ENCODE results near the gene CDT1. TPM values are rescaled to one million over a fixed set of nuclear protein-coding genes. Genes with fewer than 3 reads are reported as not detected.
A peak's percentile ranks its signal among the peaks of the same experiment; 100 is the strongest.

Gene CDT1
- total RNA-seq, 1 experiment from 2014 or later = 74.1 TPM

- H3K4me1 Mint-ChIP-seq = peaks cover 33 to 57% of the 10 kb centered on the region in 2 experiments
- no peak overlapping the region for H4K91ac ChIP-seq (ENCODE audit: insufficient read length, low read depth, low read length)
- H3K56ac ChIP-seq (ENCODE audit: insufficient read length, low read depth, low read length) = no peak overlapping the region
- H3K27ac Mint-ChIP-seq = peak overlapping the region in 1 of 3 experiments; percentile 85; a peak in 3 of 7 replicates
- no peak overlapping the region for H2AFZ ChIP-seq (ENCODE audit: low read length)
- no peak overlapping the region for H3K18ac ChIP-seq (ENCODE audit: insufficient read length, low read depth, low read length)
- WGBS (ENCODE audit: extremely low coverage, insufficient read length, low lambda C conversion rate) = no CpG with 5 or more reads among the region's 12 CpGs
- H3K14ac ChIP-seq (ENCODE audit: insufficient read depth, low read length) = no peak overlapping the region
- H2BK5ac ChIP-seq (ENCODE audit: insufficient read length, low read length) = no peak overlapping the region
- H4K5ac ChIP-seq (ENCODE audit: insufficient read length, low read depth, low read length) = no peak overlapping the region
- TF ChIP-seq, protein P1, sequence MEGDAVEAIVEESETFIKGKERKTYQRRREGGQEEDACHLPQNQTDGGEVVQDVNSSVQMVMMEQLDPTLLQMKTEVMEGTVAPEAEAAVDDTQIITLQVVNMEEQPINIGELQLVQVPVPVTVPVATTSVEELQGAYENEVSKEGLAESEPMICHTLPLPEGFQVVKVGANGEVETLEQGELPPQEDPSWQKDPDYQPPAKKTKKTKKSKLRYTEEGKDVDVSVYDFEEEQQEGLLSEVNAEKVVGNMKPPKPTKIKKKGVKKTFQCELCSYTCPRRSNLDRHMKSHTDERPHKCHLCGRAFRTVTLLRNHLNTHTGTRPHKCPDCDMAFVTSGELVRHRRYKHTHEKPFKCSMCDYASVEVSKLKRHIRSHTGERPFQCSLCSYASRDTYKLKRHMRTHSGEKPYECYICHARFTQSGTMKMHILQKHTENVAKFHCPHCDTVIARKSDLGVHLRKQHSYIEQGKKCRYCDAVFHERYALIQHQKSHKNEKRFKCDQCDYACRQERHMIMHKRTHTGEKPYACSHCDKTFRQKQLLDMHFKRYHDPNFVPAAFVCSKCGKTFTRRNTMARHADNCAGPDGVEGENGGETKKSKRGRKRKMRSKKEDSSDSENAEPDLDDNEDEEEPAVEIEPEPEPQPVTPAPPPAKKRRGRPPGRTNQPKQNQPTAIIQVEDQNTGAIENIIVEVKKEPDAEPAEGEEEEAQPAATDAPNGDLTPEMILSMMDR (conservative IDR thresholded peaks at IDR 0.05) = no peak
- no peak overlapping the region for H2BK12ac ChIP-seq (ENCODE audit: insufficient read length, low read depth, low read length)
- H2AK5ac ChIP-seq (ENCODE audit: insufficient read length, low read length) = no peak overlapping the region
- no peak overlapping the region for H4K8ac ChIP-seq (replicated peaks; ENCODE audit: insufficient read length, low read depth, low read length)
- no peaks in the 10 kb centered on the region for H4K20me1 ChIP-seq (ENCODE audit: control insufficient read depth, insufficient read depth, insufficient read length)
- peaks cover 8% of the 10 kb centered on the region; the same call in 1 of the 2 replicates for H3K4me1 ChIP-seq (ENCODE audit: insufficient read depth, low read length)
- no peaks in the 10 kb centered on the region for H3K9me3 ChIP-seq (ENCODE audit: control insufficient read depth, low read depth, low read length)
- no peak for DNase-seq
- H2BK120ac ChIP-seq (ENCODE audit: low read depth, low read length, poor library complexity, severe bottlenecking) = no peak overlapping the region
- H3K27me3 Mint-ChIP-seq (ENCODE audit: low read depth) = no peaks in the 10 kb centered on the region
- H3K4me2 ChIP-seq (ENCODE audit: insufficient read depth, insufficient read length, low read length) = no peak overlapping the region
- H3K79me1 ChIP-seq (ENCODE audit: insufficient read depth, low read depth, low read length, poor library complexity, severe bottlenecking) = peaks cover 3% of the 10 kb centered on the region
- no peak overlapping the region for H3K9ac ChIP-seq (ENCODE audit: extremely low read depth, insufficient read length, low read length)
- no peaks in the 10 kb centered on the region for H3K27me3 ChIP-seq (ENCODE audit: insufficient read depth, low read length)
- no peak overlapping the region for H3K4ac ChIP-seq (ENCODE audit: low read depth, low read length)
- H3K23ac ChIP-seq (ENCODE audit: insufficient read length, low read depth, low read length) = no peak overlapping the region
- no peak overlapping the region for H2BK20ac ChIP-seq (ENCODE audit: low read depth, low read length, poor library complexity, severe bottlenecking)
- no peaks in the 10 kb centered on the region for H3K36me3 Mint-ChIP-seq (ENCODE audit: insufficient read depth in 1 of 3, low read depth in 3 of 3)
- no peak overlapping the region for H2BK15ac ChIP-seq (ENCODE audit: low read depth, low read length)
- no peak overlapping the region for H3K4me3 Mint-ChIP-seq
- H3K9me3 Mint-ChIP-seq = no peaks in the 10 kb centered on the region
- H3K23me2 ChIP-seq (ENCODE audit: insufficient read length, low read depth, low read length, poor library complexity, severe bottlenecking) = no peaks in the 10 kb centered on the region
- no peak overlapping the region for H3T11ph ChIP-seq (ENCODE audit: low read length)
- no peaks in the 10 kb centered on the region; the same call in 1 of the 2 replicates for H3K79me2 ChIP-seq (ENCODE audit: insufficient read depth, low read length)
- no peak overlapping the region for H3K27ac ChIP-seq (ENCODE audit: insufficient read length, low read depth, low read length)
Measured at GRCh38 chr16:88767546-88768070, 36.0 kb upstream of the CDT1 start.

Data from H9 (cell line).